HG03280 (cell line): ENCODE measurements around the gene RB1.

ENCODE experiments used
- ATAC-seq: cut with Tn5 transposase; IDR thresholded peaks from one replicate; pipeline ENCODE4 v1.9.1; 2021; ENCODE audit warnings: mild to moderate bottlenecking, moderate library complexity; ENCODE audit not compliant: unreplicated experiment

RB1 gene

GRCh38 chr13:48303359-48304142 lies at the start of gene RB1:
RB1 (plus strand) TSS chr13:48303751; CDS start chr13:48303913, 162 bp downstream.
- peak; percentile 73 for ATAC-seq

GRCh38 chr13:48253849-48254248 lies 49.7 kb upstream of the RB1 start:
- no peak for ATAC-seq

GRCh38 chr13:48255090-48255489 lies 48.5 kb upstream of the RB1 start:
- ATAC-seq: no peak

GRCh38 chr13:48255954-48256353 lies 47.6 kb upstream of the RB1 start:
- ATAC-seq: no peak

GRCh38 chr13:48258002-48258401 lies 45.5 kb upstream of the RB1 start:
- no peak for ATAC-seq

- ATAC-seq: no peak
Observed at GRCh38 chr13:48258430-48258829, 45.1 kb upstream of the RB1 start.

- ATAC-seq: no peak
Observed at GRCh38 chr13:48260970-48261369, 42.6 kb upstream of the RB1 start.

GRCh38 chr13:48263196-48263595 lies 40.4 kb upstream of the RB1 start:
- no peak for ATAC-seq

- no peak for ATAC-seq
Observed at GRCh38 chr13:48264058-48264457, 39.5 kb upstream of the RB1 start.

GRCh38 chr13:48265217-48265815 lies 38.2 kb upstream of the RB1 start:
- no peak for ATAC-seq

GRCh38 chr13:48266150-48266549 lies 37.4 kb upstream of the RB1 start:
- no peak for ATAC-seq

GRCh38 chr13:48266701-48267639 lies 36.6 kb upstream of the RB1 start:
- ATAC-seq: no peak

- ATAC-seq: no peak
Observed at GRCh38 chr13:48268019-48268418, 35.5 kb upstream of the RB1 start.

GRCh38 chr13:48273346-48273745 lies 30.2 kb upstream of the RB1 start:
- ATAC-seq: no peak

- no peak for ATAC-seq
Observed at GRCh38 chr13:48275507-48275906, 28.0 kb upstream of the RB1 start.

GRCh38 chr13:48278806-48279205 lies 24.7 kb upstream of the RB1 start:
- no peak for ATAC-seq

GRCh38 chr13:48281556-48281955 lies 22.0 kb upstream of the RB1 start:
- no peak for ATAC-seq

- no peak for ATAC-seq
Observed at GRCh38 chr13:48291730-48292129, 11.8 kb upstream of the RB1 start.

GRCh38 chr13:48292650-48293049 lies 10.9 kb upstream of the RB1 start:
- ATAC-seq: no peak

GRCh38 chr13:48294653-48295052 lies 8.9 kb upstream of the RB1 start:
- no peak for ATAC-seq

- ATAC-seq: no peak
Observed at GRCh38 chr13:48295271-48295670, 8.3 kb upstream of the RB1 start.
